WERI-Rb-1 (cell line): ENCODE measurements around the gene PLIN3.
A peak's percentile ranks its signal among the peaks of the same experiment; 100 is the strongest.
"Not testable (repeated sequence)": the region's sequence is repeated elsewhere in the genome, so short reads cannot be mapped to it uniquely, and the experiment has no call there.

Source experiments
- DNase-seq: peaks from one replicate; pipeline ENCODE4 v3.0.0-alpha.2; 2020
- H3K27ac ChIP-seq: fragments of 250-450 bp; sonication (Bioruptor Pico); 2 replicates; pipeline ENCODE4 v1.5.1; 2020; ENCODE audit warnings: mild to moderate bottlenecking, moderate library complexity
- H3K27me3 ChIP-seq: fragments of 250-450 bp; sonication (Bioruptor Pico); 2 replicates; pipeline ENCODE4 v1.5.1; 2021; ENCODE audit warnings: mild to moderate bottlenecking, low read depth, moderate library complexity; ENCODE audit not compliant: insufficient read depth, severe bottlenecking
- H3K36me3 ChIP-seq: fragments of 250-450 bp; sonication (Bioruptor Pico); 2 replicates; pipeline ENCODE4 v1.5.1; 2020; ENCODE audit warnings: mild to moderate bottlenecking, moderate library complexity
- H3K4me3 ChIP-seq: 2 replicates; pipeline ENCODE4 v1.5.1; 2011; ENCODE audit warnings: low read depth, mild to moderate bottlenecking, control low read depth, low read length
- H3K9me3 ChIP-seq: fragments of 250-450 bp; sonication (Bioruptor Pico); 2 replicates; pipeline ENCODE4 v1.5.1; 2021; ENCODE audit warnings: mild to moderate bottlenecking, moderate library complexity; ENCODE audit not compliant: severe bottlenecking
- CTCF ChIP-seq: IDR thresholded peaks from 2 replicates; pipeline ENCODE4 v1.5.1; 2011; ENCODE audit warnings: low read depth, mild to moderate bottlenecking, control low read depth, inconsistent platforms, low read length

PLIN3 gene

DNA sequence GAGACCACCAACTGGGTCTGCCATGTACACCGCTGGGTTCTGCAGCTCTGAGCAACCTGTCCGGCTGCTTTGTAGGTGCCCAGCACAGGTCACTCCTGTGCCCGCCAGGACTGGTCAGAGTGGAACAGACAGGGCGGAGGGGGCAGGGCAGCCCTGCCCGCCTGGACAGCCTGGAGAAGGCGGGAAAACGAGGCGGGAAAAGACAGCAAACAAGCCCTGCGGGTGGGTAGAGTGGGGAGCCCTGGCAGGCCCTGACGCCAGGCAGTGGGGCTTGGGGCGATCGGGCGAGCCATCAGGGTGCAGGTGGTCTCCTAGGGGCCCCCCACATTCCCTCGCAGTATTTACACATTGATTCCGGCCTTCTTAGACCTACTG, 41.3 kb upstream of the PLIN3 start:
- no peak for TF ChIP-seq CTCF
- Histone ChIP-seq H3K27ac (peak overlapping the region; percentile 98), H3K36me3 (peaks cover 39% of the 10 kb centered on the region), H3K4me3 (peak overlapping the region; percentile 87), H3K9me3 (no peaks in the 10 kb centered on the region), H3K27me3 (no peaks in the 10 kb centered on the region)
- DNase-seq = peak; percentile 67

DNA sequence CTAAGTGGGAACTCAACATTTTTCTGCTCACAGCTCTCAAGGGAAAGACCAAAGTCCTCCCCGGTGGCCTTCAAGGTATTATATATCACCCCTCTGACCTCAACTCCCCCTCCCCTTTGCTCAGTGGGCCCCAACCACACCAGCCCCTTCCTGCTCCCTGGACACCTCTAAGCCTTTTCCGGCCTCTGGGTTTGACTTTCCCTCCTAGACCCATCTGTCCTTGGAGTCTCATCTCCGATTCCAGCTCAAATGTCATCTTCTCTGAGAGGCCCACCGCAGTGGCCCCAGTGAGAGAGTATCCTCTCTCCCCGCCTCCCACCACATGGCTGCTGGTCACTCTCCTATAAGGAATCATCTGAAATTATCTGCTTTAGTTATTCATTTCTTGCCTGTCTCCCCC, 40.9 kb upstream of the PLIN3 start:
- no peak for TF ChIP-seq CTCF
- Histone ChIP-seq H3K4me3 (peak overlapping the region; percentile 8; the same call in 1 of the 2 replicates), H3K27ac (peak overlapping the region; percentile 98), H3K27me3 (no peaks in the 10 kb centered on the region), H3K36me3 (peaks cover 35% of the 10 kb centered on the region), H3K9me3 (no peaks in the 10 kb centered on the region)
- peak; percentile 76 for DNase-seq

GRCh38 chr19:4906963-4907362, 39.5 kb upstream of the PLIN3 start:
- peak overlapping the region; percentile 67 for H3K27ac ChIP-seq
- peak; percentile 33 for DNase-seq
- no peaks in the 10 kb centered on the region for H3K27me3 ChIP-seq
- TF ChIP-seq CTCF = peak; percentile 37
- H3K4me3 ChIP-seq = no peak overlapping the region
- no peaks in the 10 kb centered on the region for H3K9me3 ChIP-seq
- peaks cover 21% of the 10 kb centered on the region for H3K36me3 ChIP-seq

- DNase-seq = no peak
- peaks cover 2% of the 10 kb centered on the region for H3K36me3 ChIP-seq
- no peak for TF ChIP-seq CTCF
- H3K4me3 ChIP-seq = no peak overlapping the region
- H3K9me3 ChIP-seq = no peaks in the 10 kb centered on the region
- H3K27ac ChIP-seq = no peak overlapping the region
- no peaks in the 10 kb centered on the region for H3K27me3 ChIP-seq
These were observed 37.0 kb upstream of the PLIN3 start for GRCh38 chr19:4904481-4904880.

- no peak for TF ChIP-seq CTCF
- H3K4me3 ChIP-seq = no peak within 1 kb of the TSS
- no peaks in the 10 kb centered on the region for H3K36me3 ChIP-seq
- no peak within 1 kb of the TSS for H3K27ac ChIP-seq
- H3K9me3 ChIP-seq = no peaks in the 10 kb centered on the region
- no peak for DNase-seq
- no peaks in the 10 kb centered on the region for H3K27me3 ChIP-seq
These were observed 35.3 kb upstream of the PLIN3 start, which contains the start of gene ARRDC5 for GRCh38 chr19:4902796-4903195. ARRDC5 (minus strand) TSS chr19:4902896; CDS start chr19:4902825, 71 bp downstream.

- not testable (repeated sequence) for DNase-seq, H3K9me3 ChIP-seq, H3K27ac ChIP-seq
These were observed 33.4 kb upstream of the PLIN3 start for GRCh38 chr19:4900879-4901278.

More at GRCh38 chr19:4900879-4901278, 33.4 kb upstream of the PLIN3 start:
- H3K4me3 ChIP-seq, H3K36me3 ChIP-seq, H3K27me3 ChIP-seq: not testable (repeated sequence)
